ENCODE results near the gene ALPK1. TPM values are rescaled to one million over a fixed set of nuclear protein-coding genes. Genes with fewer than 3 reads are reported as not detected.
A peak's percentile ranks its signal among the peaks of the same experiment; 100 is the strongest.

ALPK1 gene
- total RNA-seq, 1 experiment from 2014 or later, result 0.17 TPM

- H4K20me1 ChIP-seq (ENCODE audit: control insufficient read depth, insufficient read depth, insufficient read length), result no peaks in the 10 kb centered on the region
- H2BK120ac ChIP-seq (ENCODE audit: low read depth, low read length, poor library complexity, severe bottlenecking), result no peak overlapping the region
- no peaks in the 10 kb centered on the region for H3K23me2 ChIP-seq (ENCODE audit: insufficient read length, low read depth, low read length, poor library complexity, severe bottlenecking)
- no peak overlapping the region for H2BK15ac ChIP-seq (ENCODE audit: low read depth, low read length)
- no peak overlapping the region for H3K23ac ChIP-seq (ENCODE audit: insufficient read length, low read depth, low read length)
- no peak overlapping the region for H3K56ac ChIP-seq (ENCODE audit: insufficient read length, low read depth, low read length)
- no peak for TF ChIP-seq CTCF (conservative IDR thresholded peaks at IDR 0.05)
- H2AK5ac ChIP-seq (ENCODE audit: insufficient read length, low read length), result no peak overlapping the region
- H2AFZ ChIP-seq (ENCODE audit: low read length), result no peak overlapping the region
- no peak overlapping the region for H3K14ac ChIP-seq (ENCODE audit: insufficient read depth, low read length)
- no peaks in the 10 kb centered on the region for H3K79me1 ChIP-seq (ENCODE audit: insufficient read depth, low read depth, low read length, poor library complexity, severe bottlenecking)
- no peak overlapping the region for H4K5ac ChIP-seq (ENCODE audit: insufficient read length, low read depth, low read length)
- H3K4me1 ChIP-seq (ENCODE audit: insufficient read depth, low read length), result no peaks in the 10 kb centered on the region; the same call in 1 of the 2 replicates
- no peak overlapping the region for H4K8ac ChIP-seq (replicated peaks; ENCODE audit: insufficient read length, low read depth, low read length)
- Mint-ChIP-seq H3K27me3 (ENCODE audit: low read depth) (peaks cover 25% of the 10 kb centered on the region), H3K4me1 (peaks cover 24 to 28% of the 10 kb centered on the region in 2 experiments), H3K27ac (no peak overlapping the region), H3K36me3 (ENCODE audit: insufficient read depth in 1 of 3, low read depth in 3 of 3) (no peaks in the 10 kb centered on the region; a peak in 1 of 7 replicates), H3K4me3 (peak overlapping the region; percentile 21 to 35; a peak in 4 of 5 replicates), H3K9me3 (no peaks in the 10 kb centered on the region; a peak in 2 of 5 replicates)
- no CpG with 5 or more reads among the region's 32 CpGs for WGBS (ENCODE audit: extremely low coverage, insufficient read length, low lambda C conversion rate)
- H3K4me2 ChIP-seq (ENCODE audit: insufficient read depth, insufficient read length, low read length), result no peak overlapping the region
- no peak overlapping the region for H3T11ph ChIP-seq (ENCODE audit: low read length)
- H3K4ac ChIP-seq (ENCODE audit: low read depth, low read length), result no peak overlapping the region
- peak; percentile 49 for DNase-seq
- H3K9me3 ChIP-seq (ENCODE audit: control insufficient read depth, low read depth, low read length), result no peaks in the 10 kb centered on the region
- H2BK12ac ChIP-seq (ENCODE audit: insufficient read length, low read depth, low read length), result no peak overlapping the region
- H3K27me3 ChIP-seq (ENCODE audit: insufficient read depth, low read length), result no peaks in the 10 kb centered on the region
- H3K79me2 ChIP-seq (ENCODE audit: insufficient read depth, low read length), result no peaks in the 10 kb centered on the region
- no peak overlapping the region for H2BK5ac ChIP-seq (ENCODE audit: insufficient read length, low read length)
- H2BK20ac ChIP-seq (ENCODE audit: low read depth, low read length, poor library complexity, severe bottlenecking), result no peak overlapping the region
- H4K91ac ChIP-seq (ENCODE audit: insufficient read length, low read depth, low read length), result no peak overlapping the region
- no peak overlapping the region for H3K9ac ChIP-seq (ENCODE audit: extremely low read depth, insufficient read length, low read length)
- no peak overlapping the region for H3K18ac ChIP-seq (ENCODE audit: insufficient read length, low read depth, low read length)
- H3K27ac ChIP-seq (ENCODE audit: insufficient read length, low read depth, low read length), result no peak overlapping the region
These were observed 114.8 kb downstream of the ALPK1 start for GRCh38 chr4:112411781-112412550.

All from H9 (cell line).